Body of pancreas (tissue), 4 donors: Measurements from ENCODE around the gene BRK1. TPM values are rescaled to one million over a fixed set of nuclear protein-coding genes. Genes with fewer than 3 reads are reported as not detected.
"Not testable (repeated sequence)": the region's sequence is repeated elsewhere in the genome, so short reads cannot be mapped to it uniquely, and the experiment has no call there.

ENCODE experiments used
- ATAC-seq: fragments of 150-250 bp; one replicate; pipeline ENCODE4 v1.9.1; 2016
- DNase-seq, 4 donors: peaks; one replicate each; pipeline ENCODE4 v3.0.0-alpha.2; 2019
- H3K27ac ChIP-seq, 4 donors: fragments of 200-600 bp; sonication (generic); 1 replicate in 3 of 4; 2 replicates in 1 of 4; pipeline versions ENCODE4 v1.5.1 to v1.6.1; 2016 to 2019; ENCODE audit warnings: mild to moderate bottlenecking in 1 of 4, mixed read lengths in 1 of 4, moderate library complexity in 1 of 4
- H3K27me3 ChIP-seq, 2 donors: fragments of 200-600 bp; sonication (generic); one replicate each; pipeline ENCODE4 v1.6.0; 2016; ENCODE audit warnings: mild to moderate bottlenecking in 1 of 2
- H3K36me3 ChIP-seq, 2 donors: fragments of 200-600 bp; sonication (generic); replicated peaks in 1 of 2; 2 replicates each; pipeline ENCODE4 v1.5.1; 2016; ENCODE audit warnings: low read depth in 2 of 2; ENCODE audit not compliant: insufficient read depth in 1 of 2
- H3K4me1 ChIP-seq: fragments of 200-600 bp; sonication (generic); one replicate; pipeline ENCODE4 v1.6.0; 2016
- H3K4me3 ChIP-seq, 2 donors: fragments of 200-600 bp; sonication (generic); 1 replicate in 1 of 2; 2 replicates in 1 of 2; pipeline ENCODE4 v1.5.1; 2016 to 2019
- H3K9me3 ChIP-seq, 3 donors: fragments of 200-600 bp; sonication (generic); 1 replicate in 2 of 3; 2 replicates in 1 of 3; pipeline ENCODE4 v1.5.1; 2016
- POLR2A ChIP-seq, 3 donors: fragments of 450-650 bp; IDR thresholded peaks; one replicate each; pipeline ENCODE4 v1.6.1; 2016; ENCODE audit warnings: antibody characterized with exemption in 3 of 3, mild to moderate bottlenecking in 2 of 3
- WGBS, 2 donors: methylation state at CpG; one replicate each; pipeline ENCODE4 v1.1.5; 2017; 5-methylcytosine and 5-hydroxymethylcytosine counted together
- intact Hi-C: fragments of 100-400 bp; cut with DNase I; formaldehyde crosslinking; loops from one replicate; pipeline ENCODE4 v1.15.1; 2023
- total RNA-seq, 2 donors: library from RNA; depleted of rRNA; stranded (reverse); fragments of >200 nt; gene quantifications; one replicate each; pipeline ENCODE4 v1.1.0, GENCODE V29; 2016
- TF ChIP-seq, protein P1 (sequence below), 7 experiments: fragments of 450-650 bp in 4 of 7; fragments of 200-600 bp in 3 of 7; sonication (generic) in 3 of 7; IDR thresholded peaks; one replicate each; pipeline ENCODE4 v1.5.1; 2016 to 2019; ENCODE audit warnings: antibody characterized with exemption in 7 of 7

The BRK1 gene
- total RNA-seq, 2 donors from 2014 or later: 13.8 to 32.7 TPM

DNA sequence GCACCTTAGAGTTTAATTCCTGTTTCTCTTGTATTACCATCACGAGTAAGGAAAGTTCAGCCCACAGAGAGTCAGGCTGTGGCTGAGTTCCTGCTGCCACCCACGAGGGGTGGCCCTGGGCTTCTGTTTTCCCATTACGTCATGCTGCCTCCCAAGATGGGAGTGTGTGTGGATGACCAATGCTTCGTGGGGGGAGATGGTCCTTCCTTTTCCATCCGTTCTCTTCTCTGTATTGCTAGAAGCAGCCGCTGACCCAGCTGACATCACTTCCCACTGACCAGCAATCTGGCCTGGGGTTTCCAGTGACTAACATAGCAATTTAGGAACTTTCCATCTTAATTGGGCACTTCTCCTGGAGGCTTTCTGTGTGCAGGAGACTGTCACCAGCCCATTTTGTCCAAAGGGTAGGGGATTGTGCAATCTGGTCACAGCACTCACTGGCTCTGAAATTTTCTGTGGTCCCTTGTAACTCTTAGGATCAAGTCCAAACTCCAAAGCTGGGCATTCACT lies 58.5 kb downstream of the BRK1 start:
- 53 to 60% methylated on average over 6 of the region's 6 CpGs for WGBS, 2 donors
- ATAC-seq (peak; percentile 81), DNase-seq (peak; percentile 25 to 84 (median 43))
- peaks cover 0 to 1% of the 10 kb centered on the region in 2 donors for H3K36me3 ChIP-seq
- H3K27me3 ChIP-seq: no peaks in the 10 kb centered on the region
- no peaks in the 10 kb centered on the region for H3K4me1 ChIP-seq
- no peak for TF ChIP-seq POLR2A (IDR thresholded peaks at IDR 0.05)
- TF ChIP-seq, protein P1, sequence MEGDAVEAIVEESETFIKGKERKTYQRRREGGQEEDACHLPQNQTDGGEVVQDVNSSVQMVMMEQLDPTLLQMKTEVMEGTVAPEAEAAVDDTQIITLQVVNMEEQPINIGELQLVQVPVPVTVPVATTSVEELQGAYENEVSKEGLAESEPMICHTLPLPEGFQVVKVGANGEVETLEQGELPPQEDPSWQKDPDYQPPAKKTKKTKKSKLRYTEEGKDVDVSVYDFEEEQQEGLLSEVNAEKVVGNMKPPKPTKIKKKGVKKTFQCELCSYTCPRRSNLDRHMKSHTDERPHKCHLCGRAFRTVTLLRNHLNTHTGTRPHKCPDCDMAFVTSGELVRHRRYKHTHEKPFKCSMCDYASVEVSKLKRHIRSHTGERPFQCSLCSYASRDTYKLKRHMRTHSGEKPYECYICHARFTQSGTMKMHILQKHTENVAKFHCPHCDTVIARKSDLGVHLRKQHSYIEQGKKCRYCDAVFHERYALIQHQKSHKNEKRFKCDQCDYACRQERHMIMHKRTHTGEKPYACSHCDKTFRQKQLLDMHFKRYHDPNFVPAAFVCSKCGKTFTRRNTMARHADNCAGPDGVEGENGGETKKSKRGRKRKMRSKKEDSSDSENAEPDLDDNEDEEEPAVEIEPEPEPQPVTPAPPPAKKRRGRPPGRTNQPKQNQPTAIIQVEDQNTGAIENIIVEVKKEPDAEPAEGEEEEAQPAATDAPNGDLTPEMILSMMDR (IDR thresholded peaks at IDR 0.05): no peak
- peak overlapping the region in 2 of 4 donors; percentile 45 to 67 for H3K27ac ChIP-seq
- intact Hi-C loops: no loop called here
- H3K4me3 ChIP-seq: no peak overlapping the region
- H3K9me3 ChIP-seq: no peaks in the 10 kb centered on the region

GRCh38 chr3:10175334-10175733 lies 59.9 kb downstream of the BRK1 start:
- H3K27me3 ChIP-seq, DNase-seq, H3K36me3 ChIP-seq, H3K4me3 ChIP-seq, ATAC-seq, H3K4me1 ChIP-seq, H3K27ac ChIP-seq, intact Hi-C loops, H3K9me3 ChIP-seq: not testable (repeated sequence)
- 92 to 94% methylated on average over 7 of the region's 7 CpGs for WGBS, 2 donors

DNA sequence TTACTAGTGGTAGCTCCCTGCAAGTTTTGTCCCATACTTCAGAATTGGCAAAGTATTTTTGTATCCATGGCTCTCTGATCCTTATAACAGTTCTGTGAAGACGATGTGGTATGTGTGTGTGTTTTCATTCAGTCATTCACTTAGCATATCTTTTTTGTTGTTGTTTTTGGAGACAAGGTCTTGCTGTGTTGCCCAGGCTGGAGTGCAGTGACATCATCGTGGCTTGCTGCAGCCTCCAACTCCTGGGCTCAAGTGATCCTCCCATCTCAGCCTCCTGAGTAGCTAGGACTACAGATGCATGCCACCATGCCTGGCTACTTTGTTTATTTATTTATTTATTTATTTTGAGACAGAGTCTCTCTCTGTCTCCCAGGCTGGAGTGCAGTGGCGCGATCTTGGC lies 60.7 kb downstream of the BRK1 start:
- intact Hi-C loops, ATAC-seq, DNase-seq, H3K9me3 ChIP-seq, H3K27me3 ChIP-seq, H3K36me3 ChIP-seq, H3K4me3 ChIP-seq, H3K27ac ChIP-seq, H3K4me1 ChIP-seq: not testable (repeated sequence)
- 96 to 97% methylated on average over 4 of the region's 4 CpGs for WGBS, 2 donors

Other genes starting within 250 kb of the BRK1 start
- 100 to 1,000 TPM in 1 of 2 donors, 1 to 10 TPM in 1; 6.5 to 134 TPM for gene CIDEC, start 235.4 kb upstream of the BRK1 start, total RNA-seq
- 10 to 100 TPM in 1 of 2 donors, 1 to 10 TPM in 1; 5.6 to 19.7 TPM for gene JAGN1, start 225.1 kb upstream of the BRK1 start, total RNA-seq
- gene IL17RE, start 212.8 kb upstream of the BRK1 start, total RNA-seq: 10 to 100 TPM; 10.9 to 18.2 TPM
- 10 to 100 TPM; 40.7 to 60.3 TPM for gene IL17RC, start 198.6 kb upstream of the BRK1 start, total RNA-seq
- 10 to 100 TPM; 19.8 to 23.6 TPM for gene CRELD1, start 181.8 kb upstream of the BRK1 start, total RNA-seq
- gene PRRT3, start 163.3 kb upstream of the BRK1 start, total RNA-seq: 1 to 10 TPM; 3.9 to 4.3 TPM
- gene EMC3, start 128.8 kb upstream of the BRK1 start, total RNA-seq: 10 to 100 TPM in 1 of 2 donors, 1 to 10 TPM in 1; 9.6 to 26.5 TPM
- 1 to 10 TPM; 1.0 to 2.3 TPM for gene FANCD2, start 89.2 kb upstream of the BRK1 start, total RNA-seq
- gene FANCD2OS, start 7.4 kb upstream of the BRK1 start, total RNA-seq: not detected
- gene VHL, start 26.1 kb downstream of the BRK1 start, total RNA-seq: 10 to 100 TPM; 23.6 to 41.9 TPM
- 1 to 10 TPM in 1 of 2 donors, under 1 TPM in 1; 0.99 to 3.9 TPM for gene IRAK2, start 49.2 kb downstream of the BRK1 start, total RNA-seq
- 10 to 100 TPM; 15.3 to 19.8 TPM for gene TATDN2, start 132.8 kb downstream of the BRK1 start, total RNA-seq
- 1 to 10 TPM; 3.6 to 4.2 TPM for gene GHRL, start 177.3 kb downstream of the BRK1 start, total RNA-seq
- gene SEC13, start 205.4 kb downstream of the BRK1 start, total RNA-seq: 100 to 1,000 TPM in 1 of 2 donors, 10 to 100 TPM in 1; 71.6 to 129 TPM